Stimulated activated CD4-positive, alpha-beta T cell treated with anti-CD3 and anti-CD28 coated beads, Interleukin-1b, Interleukin-23, amount 100 ng/mL, for 24 hours (primary cell): ENCODE data around the gene MADD.
A peak's percentile ranks its signal among the peaks of the same experiment; 100 is the strongest.

Source experiments
- DNase-seq, 4 experiments: peaks; one replicate each; pipeline ENCODE4 v3.0.0-alpha.2; 2020; ENCODE audit warnings: low read depth in 4 of 4, low spot score in 1 of 4

The MADD gene

GRCh38 chr11:47355283-47356128 is 85.6 kb downstream of the MADD start:
- DNase-seq = peak in 1 of 4 experiments; percentile 19

GRCh38 chr11:47356129-47356997 is 86.4 kb downstream of the MADD start:
- DNase-seq = no peak

- DNase-seq = no peak
Measured at GRCh38 chr11:47356998-47357329, 87.0 kb downstream of the MADD start.

GRCh38 chr11:47357985-47358730 is 88.2 kb downstream of the MADD start:
- DNase-seq = no peak

GRCh38 chr11:47358731-47359051 is 88.8 kb downstream of the MADD start:
- DNase-seq = no peak

- DNase-seq = no peak
Measured at GRCh38 chr11:47359162-47359561, 89.2 kb downstream of the MADD start.

- DNase-seq = no peak
Measured at GRCh38 chr11:47359586-47359985, 89.7 kb downstream of the MADD start.

- no peak for DNase-seq
Measured at GRCh38 chr11:47360341-47360740, 90.4 kb downstream of the MADD start.

GRCh38 chr11:47361419-47361818 is 91.5 kb downstream of the MADD start:
- DNase-seq = no peak

GRCh38 chr11:47366020-47366490 is 96.1 kb downstream of the MADD start:
- no peak for DNase-seq

GRCh38 chr11:47369676-47370075 is 99.7 kb downstream of the MADD start:
- peak in 1 of 4 experiments; percentile 23 for DNase-seq

GRCh38 chr11:47372422-47372821 is 102.5 kb downstream of the MADD start:
- no peak for DNase-seq

- peak; percentile 76 to 80 (median 77) for DNase-seq
Measured at GRCh38 chr11:47373876-47374719, 104.2 kb downstream of the MADD start.

GRCh38 chr11:47374720-47375019 is 104.7 kb downstream of the MADD start:
- DNase-seq = no peak

GRCh38 chr11:47375020-47375419 is 105.1 kb downstream of the MADD start:
- no peak for DNase-seq

GRCh38 chr11:47375546-47376085 is 105.7 kb downstream of the MADD start:
- no peak for DNase-seq

GRCh38 chr11:47376107-47376524 is 106.2 kb downstream of the MADD start:
- no peak for DNase-seq

GRCh38 chr11:47376525-47377371 is 106.8 kb downstream of the MADD start:
- no peak for DNase-seq

GRCh38 chr11:47377571-47378009 is 107.7 kb downstream of the MADD start:
- no peak for DNase-seq
